GM12878 (cell line): ENCODE results near the gene FGD6. TPM values are rescaled to one million over a fixed set of nuclear protein-coding genes. Genes with fewer than 3 reads are reported as not detected.

Experiments
- ATAC-seq: fragments of 200-7000 bp; cut with Tn5 transposase; 3 replicates; pipeline ENCODE4 v1.9.1; 2020; ENCODE audit warnings: mild to moderate bottlenecking, moderate library complexity
- BruUV-seq: library from RNA; stranded (reverse); fragments of 400-500 nt; replicated peaks from 2 replicates; lab custom pipeline; 2021; lab: Mats Ljungman, UMichigan
- CTCF ChIA-PET: fragments of 300-600 bp; sonication (Branson Sonifier 250); formaldehyde crosslinking; extraction: SDS; loops from one replicate; lab custom pipeline; 2021; ENCODE audit warnings: inconsistent platforms; lab: Yijun Ruan, JAX
- POLR2A ChIA-PET: fragments of 350-600 bp; formaldehyde crosslinking; extraction: SDS; loops from one replicate; lab custom pipeline; 2021; ENCODE audit warnings: inconsistent platforms; lab: Charles Lee
- RAD21 ChIA-PET: fragments of 300-600 bp; sonication (Branson Sonifier 250); formaldehyde crosslinking; loops from one replicate; lab custom pipeline; 2023; ENCODE audit warnings: antibody characterized with exemption; ENCODE audit not compliant: unreplicated experiment; lab: Charles Lee
- SMC1A ChIA-PET: fragments of 300-600 bp; sonication (Branson Sonifier 250); formaldehyde crosslinking; loops from one replicate; lab custom pipeline; 2023; ENCODE audit not compliant: unreplicated experiment, uncharacterized antibody; lab: Charles Lee
- DNase-seq: peaks from one replicate; pipeline ENCODE4 v3.0.0-alpha.2; 2011; ENCODE audit warnings: low read depth, low spot score
- FAIRE-seq: peaks from 3 replicates; lab custom pipeline; 2011; peaks lifted over from hg19 to GRCh38; lab: Jason Lieb, UNC
- H2AFZ ChIP-seq: 2 replicates; pipeline ENCODE4 v1.6.0; 2011; ENCODE audit warnings: low read depth, low read length, control low read depth; ENCODE audit not compliant: control insufficient read depth
- H3K27ac ChIP-seq: 2 replicates; pipeline ENCODE4 v1.5.1; 2011; ENCODE audit warnings: control low read depth; ENCODE audit not compliant: control insufficient read depth, insufficient read depth
- H3K27me3 ChIP-seq, 2 experiments: replicated peaks in 1 of 2; 2 replicates each; pipeline versions ENCODE4 v1.6.0 to v1.6.1; 2011; ENCODE audit warnings: low read length in 1 of 2; ENCODE audit not compliant: control insufficient read depth in 2 of 2, insufficient read depth in 2 of 2
- H3K36me3 ChIP-seq, 2 experiments: 2 replicates each; pipeline ENCODE4 v1.5.1; 2011; ENCODE audit warnings: low read length in 1 of 2; ENCODE audit not compliant: control insufficient read depth in 2 of 2, insufficient read depth in 2 of 2
- H3K4me1 ChIP-seq: 2 replicates; pipeline ENCODE4 v1.6.1; 2011; ENCODE audit warnings: mild to moderate bottlenecking, low read length, moderate library complexity, mixed read lengths; ENCODE audit not compliant: control insufficient read depth, insufficient read depth
- H3K4me2 ChIP-seq: 2 replicates; pipeline ENCODE4 v1.6.0; 2011; ENCODE audit warnings: control low read depth; ENCODE audit not compliant: control insufficient read depth, insufficient read depth
- H3K4me3 ChIP-seq: fragments of 200-600 bp; sonication (generic); 2 replicates; pipeline ENCODE4 v1.5.1; 2016
- H3K79me2 ChIP-seq: 2 replicates; pipeline ENCODE4 v1.6.0; 2011; ENCODE audit warnings: low read length; ENCODE audit not compliant: control insufficient read depth, insufficient read depth
- H3K9ac ChIP-seq: 2 replicates; pipeline ENCODE4 v1.8.0; 2011; ENCODE audit warnings: low read length, control low read depth, mixed read lengths; ENCODE audit not compliant: control insufficient read depth, insufficient read depth
- H3K9me3 ChIP-seq: replicated peaks from 3 replicates; pipeline ENCODE4 v1.5.1; 2011; ENCODE audit warnings: mild to moderate bottlenecking, low read length; ENCODE audit not compliant: control insufficient read depth, insufficient read depth
- H4K20me1 ChIP-seq: 2 replicates; pipeline ENCODE4 v1.6.0; 2011; ENCODE audit not compliant: control insufficient read depth, insufficient read depth
- BACH1 ChIP-seq: fragments of 450-650 bp; IDR thresholded peaks from 2 replicates; pipeline ENCODE4 v1.6.1; 2017; ENCODE audit warnings: mild to moderate bottlenecking, borderline replicate concordance
- CBX5 ChIP-seq: sonication (generic); IDR thresholded peaks from 2 replicates; pipeline ENCODE4 v1.6.1; 2016; ENCODE audit warnings: low read depth, moderate library complexity, mild to moderate bottlenecking, inconsistent platforms
- IKZF1 ChIP-seq: fragments of 450-650 bp; conservative IDR thresholded peaks from 2 replicates; pipeline ENCODE4 v1.6.1; 2017; ENCODE audit warnings: antibody characterized with exemption, mild to moderate bottlenecking
- IKZF2 ChIP-seq, 2 experiments: fragments of 450-650 bp; IDR thresholded peaks; 2 replicates each; pipeline ENCODE4 v1.6.1; 2017; ENCODE audit warnings: mild to moderate bottlenecking in 2 of 2, moderate library complexity in 2 of 2
- NFIC ChIP-seq: IDR thresholded peaks from 2 replicates; pipeline ENCODE4 v1.6.1; 2012; ENCODE audit warnings: low read depth, mild to moderate bottlenecking, inconsistent platforms, low read length, moderate library complexity
- RCOR1 ChIP-seq: conservative IDR thresholded peaks from 2 replicates; pipeline ENCODE4 v1.6.1; 2012; ENCODE audit warnings: low read depth, low read length, improper control_type of control experiment
- in situ Hi-C: fragments of 300-500 bp; cut with MboI; formaldehyde crosslinking; loops from 9 replicates; pipeline ENCODE4 v1.14.3; 2018; ENCODE audit warnings: mixed read lengths
- intact Hi-C: fragments of 100-400 bp; cut with micrococcal nuclease; formaldehyde crosslinking; loops from one replicate; pipeline ENCODE4 v1.14.2; 2022; ENCODE audit not compliant: unreplicated experiment
- polyA plus RNA-seq, 11 experiments: library from polyadenylated mRNA; depleted of rRNA in 4 of 11; unstranded in 6 of 11; stranded (reverse) in 5 of 11; fragments of >200 nt; fragmentation: Nextera tagmentation in 4 of 11; fragmentation: Illumina TruSeq in 1 of 11; extraction: Ambion mirVana in 4 of 11; extraction: Trizol in 1 of 11; gene quantifications; 1 replicate in 1 of 11; 2 replicates in 10 of 11; pipeline versions ENCODE4 v1.2.1 to v1.2.3, GENCODE V29; 2011 to 2016; ENCODE audit warnings: inconsistent platforms in 2 of 11, missing spikeins in 2 of 11, low read depth in 1 of 11
- total RNA-seq, 4 experiments: library from RNA; depleted of rRNA in 3 of 4; stranded (reverse); fragments of >200 nt in 3 of 4; fragmentation: Illumina TruSeq in 1 of 4; extraction: Trizol in 1 of 4; gene quantifications; 2 replicates each; pipeline versions ENCODE4 v1.2.1 to v1.2.3, GENCODE V29; 2013 to 2021
- TF ChIP-seq, protein P1 (sequence below): IDR thresholded peaks from 2 replicates; pipeline ENCODE4 v1.6.1; 2012; ENCODE audit warnings: low read depth, low read length, improper control_type of control experiment

Gene FGD6
- total and polyA plus RNA-seq, 10 of the 15 experiments (the other 5 are each of a cell fraction or from before 2014, with no cell fraction given) = 2.4 to 15.5 (median 8.9) TPM

DNA sequence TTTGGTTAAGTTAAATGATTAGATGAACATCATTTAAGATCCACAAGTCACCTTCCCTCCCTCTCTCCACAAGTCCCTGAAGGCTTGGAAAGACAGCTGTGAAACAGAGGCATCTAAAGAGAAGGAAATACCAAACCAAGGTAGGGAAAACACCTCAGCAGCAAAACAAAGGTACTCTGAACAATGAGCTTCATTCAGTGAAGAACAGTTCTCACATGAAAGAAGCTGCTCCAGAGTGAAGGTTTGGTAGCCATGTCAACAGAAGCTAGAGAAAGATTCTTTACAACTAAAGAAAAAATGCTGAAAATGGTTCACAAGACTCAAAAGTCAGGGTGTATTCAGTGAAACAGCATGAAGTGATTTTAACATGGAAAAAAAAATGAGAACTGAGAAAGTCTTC, 69.4 kb downstream of the FGD6 start:
- Histone ChIP-seq H3K79me2 (no peaks in the 10 kb centered on the region), H2AFZ (no peak overlapping the region), H3K4me1 (no peaks in the 10 kb centered on the region), H3K4me2 (no peak overlapping the region), H3K36me3 (no peaks in the 10 kb centered on the region), H3K27me3 (no peaks in the 10 kb centered on the region), H3K9me3 (no peaks in the 10 kb centered on the region), H3K27ac (no peak overlapping the region), H4K20me1 (no peaks in the 10 kb centered on the region), H3K4me3 (no peak overlapping the region), H3K9ac (no peak overlapping the region)
- DNase-seq (no peak), FAIRE-seq (peak; percentile 59), ATAC-seq (peak; percentile 70)
- ChIA-PET RAD21 (interaction anchor here (0.7 to 2.5 kb wide), 4 partner anchors 39 to 1379 kb away, joined by 3 to 12 read pairs (median 6); partner anchors contain the start of genes FGD6 and VEZT), SMC1A (interaction anchor here (0.7 to 2.5 kb wide), 8 partner anchors 14 to 387 kb away, joined by 3 to 9 read pairs (median 4); partner anchors contain the start of genes FGD6 and VEZT), POLR2A (interaction anchor here (0.8 kb wide), 2 partner anchors 51 to 57 kb away, joined by 3 read pairs; no protein-coding TSS in a partner anchor), CTCF (interaction anchor here (0.8 to 2.4 kb wide), 7 partner anchors 12 to 386 kb away, joined by 3 to 6 read pairs (median 4); partner anchors contain the start of genes FGD6 and VEZT)
- in situ Hi-C loops (no loop called here), intact Hi-C loops (no loop called here)
- BruUV-seq = no TSS peak
- no peak for TF ChIP-seq BACH1
- 0 out of 2 replicates have a peak, but pooled peaks have one; percentile 47 for TF ChIP-seq CBX5
- TF ChIP-seq, protein P1, sequence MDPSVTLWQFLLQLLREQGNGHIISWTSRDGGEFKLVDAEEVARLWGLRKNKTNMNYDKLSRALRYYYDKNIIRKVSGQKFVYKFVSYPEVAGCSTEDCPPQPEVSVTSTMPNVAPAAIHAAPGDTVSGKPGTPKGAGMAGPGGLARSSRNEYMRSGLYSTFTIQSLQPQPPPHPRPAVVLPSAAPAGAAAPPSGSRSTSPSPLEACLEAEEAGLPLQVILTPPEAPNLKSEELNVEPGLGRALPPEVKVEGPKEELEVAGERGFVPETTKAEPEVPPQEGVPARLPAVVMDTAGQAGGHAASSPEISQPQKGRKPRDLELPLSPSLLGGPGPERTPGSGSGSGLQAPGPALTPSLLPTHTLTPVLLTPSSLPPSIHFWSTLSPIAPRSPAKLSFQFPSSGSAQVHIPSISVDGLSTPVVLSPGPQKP = no peak
- TF ChIP-seq IKZF2 (IDR thresholded peaks at IDR 0.05) = peak; percentile 21 to 32; a peak in 2 of 4 replicates
- no peak for TF ChIP-seq NFIC
- no peak for TF ChIP-seq RCOR1
- TF ChIP-seq IKZF1 = 0 out of 2 replicates have a peak, but pooled peaks have one; percentile 15
